PC-9 (cell line): ENCODE results near the gene ARL8A.

Experiments
- CTCF ChIP-seq: fragments of 200-600 bp; sonication (generic); conservative IDR thresholded peaks from 2 replicates; pipeline ENCODE4 v1.6.1; 2017; ENCODE audit warnings: mixed run types, antibody characterized with exemption, mild to moderate bottlenecking, moderate library complexity
- EZH2 ChIP-seq: fragments of 200-600 bp; sonication (generic); IDR thresholded peaks from 2 replicates; pipeline ENCODE4 v1.8.0; 2017; ENCODE audit warnings: antibody characterized with exemption, low read depth

DNA sequence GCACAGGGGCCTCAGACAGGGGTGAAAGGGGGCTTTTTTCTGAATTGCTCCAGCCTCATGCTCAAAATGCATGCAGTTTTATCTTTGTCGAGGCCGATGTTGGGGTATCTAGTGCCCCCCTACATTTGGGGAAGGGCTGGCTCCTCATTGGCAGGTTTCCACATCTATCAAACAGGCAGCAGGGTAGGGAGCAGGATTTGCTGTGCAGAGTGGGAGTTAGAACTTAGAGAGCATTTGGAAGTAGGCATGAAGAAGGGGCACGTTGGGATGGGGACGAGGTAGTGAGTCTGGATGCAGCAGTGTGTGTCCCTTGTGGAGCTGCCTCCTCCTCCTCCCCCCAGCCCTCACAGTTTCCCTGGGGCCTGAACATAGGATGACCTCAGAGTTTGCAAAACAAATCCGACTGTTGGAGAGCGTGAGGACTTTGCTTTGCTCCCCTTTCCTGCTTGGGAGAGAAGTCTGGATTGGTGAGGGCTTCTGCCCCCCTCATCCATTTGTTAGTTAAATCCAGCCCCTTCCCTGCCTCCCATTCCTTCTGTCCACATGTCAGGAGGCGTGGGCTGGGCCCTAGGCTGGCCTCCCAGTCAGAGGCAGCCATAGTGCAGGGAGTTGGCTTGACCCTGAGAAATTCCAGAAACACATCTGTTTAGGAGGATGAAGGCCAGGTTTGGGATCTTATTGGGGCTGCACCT lies 58.7 kb downstream of the ARL8A start:
- TF ChIP-seq CTCF (no peak), EZH2 (no peak)
